Neutrophil (primary cell): ENCODE results near the gene SLC44A4.

ENCODE experiments used
- H3K27ac ChIP-seq: fragments of 200-600 bp; sonication (generic); 2 replicates; pipeline ENCODE4 v1.5.1; 2016; ENCODE audit warnings: mild to moderate bottlenecking, moderate library complexity
- H3K27me3 ChIP-seq: fragments of 200-600 bp; sonication (generic); 2 replicates; pipeline ENCODE4 v1.6.0; 2016; ENCODE audit warnings: mild to moderate bottlenecking
- H3K36me3 ChIP-seq: fragments of 200-600 bp; sonication (generic); 2 replicates; pipeline ENCODE4 v1.5.1; 2017
- H3K4me1 ChIP-seq, 2 experiments: fragments of 200-600 bp in 1 of 2; sonication (generic) in 1 of 2; 1 replicate in 1 of 2; 2 replicates in 1 of 2; pipeline versions ENCODE4 v1.5.1 to v1.6.1; 2013 to 2016; ENCODE audit warnings: low read depth in 1 of 2, low read length in 1 of 2, mild to moderate bottlenecking in 1 of 2, moderate library complexity in 1 of 2; ENCODE audit not compliant: control insufficient read depth in 1 of 2, insufficient read depth in 1 of 2
- H3K4me3 ChIP-seq, 2 experiments: fragments of 200-600 bp in 1 of 2; sonication (generic) in 1 of 2; 1 replicate in 1 of 2; 2 replicates in 1 of 2; pipeline ENCODE4 v1.5.1; 2013 to 2016; ENCODE audit warnings: low read depth in 1 of 2, low read length in 1 of 2, mild to moderate bottlenecking in 1 of 2, moderate library complexity in 1 of 2
- H3K9me3 ChIP-seq: fragments of 200-600 bp; sonication (generic); 2 replicates; pipeline ENCODE4 v1.5.1; 2016
- TF ChIP-seq, protein P1 (sequence below): fragments of 200-600 bp; sonication (generic); IDR thresholded peaks from 2 replicates; pipeline ENCODE4 v1.5.1; 2016; ENCODE audit warnings: antibody characterized with exemption

SLC44A4 gene

DNA sequence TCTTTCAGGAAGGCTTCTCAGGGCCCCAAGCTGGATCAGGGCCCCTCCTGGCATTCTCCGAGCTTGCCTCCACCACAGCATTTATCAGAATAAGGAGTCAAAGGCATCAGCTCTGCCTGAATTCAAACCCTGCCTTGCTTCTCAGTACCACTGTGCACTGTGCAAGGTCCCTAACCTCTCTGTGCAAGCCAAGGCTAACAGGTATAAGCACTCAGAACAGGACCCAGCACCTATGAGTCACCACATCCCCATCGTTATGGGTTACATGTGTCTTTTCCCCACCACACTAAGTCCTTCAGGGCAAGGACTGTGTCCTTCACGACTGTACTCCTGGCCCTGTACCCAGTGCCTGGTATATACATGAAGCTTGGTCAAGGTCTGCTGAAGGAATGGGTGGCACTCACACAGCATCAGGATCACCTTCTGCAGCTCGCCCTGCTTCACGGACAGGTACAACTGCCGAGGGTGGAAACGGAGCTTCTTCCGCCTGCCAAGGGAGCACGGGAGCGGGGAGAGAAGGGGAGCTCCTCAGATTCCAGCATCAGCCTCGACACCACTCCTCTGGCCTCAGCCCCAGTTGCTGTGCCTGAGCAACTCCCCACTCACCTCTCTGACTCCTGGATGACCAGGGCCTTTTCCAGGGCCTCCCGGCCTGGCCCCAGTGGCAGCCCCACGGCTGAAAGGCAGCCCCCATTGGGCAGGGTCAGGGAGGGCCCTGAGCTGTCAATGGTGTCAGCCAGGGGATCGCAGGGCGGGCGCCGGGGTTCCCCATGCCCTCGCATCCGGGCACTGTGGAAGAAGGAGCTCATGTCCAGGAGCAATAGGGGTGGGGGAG is 8.6 kb upstream of the SLC44A4 start:
- H3K4me3 ChIP-seq, result no peak overlapping the region
- no peaks in the 10 kb centered on the region for H3K9me3 ChIP-seq
- H3K27ac ChIP-seq, result no peak overlapping the region
- peaks cover 53% of the 10 kb centered on the region for H3K36me3 ChIP-seq
- no peaks in the 10 kb centered on the region for H3K27me3 ChIP-seq
- H3K4me1 ChIP-seq, result no peaks in the 10 kb centered on the region
- TF ChIP-seq, protein P1, sequence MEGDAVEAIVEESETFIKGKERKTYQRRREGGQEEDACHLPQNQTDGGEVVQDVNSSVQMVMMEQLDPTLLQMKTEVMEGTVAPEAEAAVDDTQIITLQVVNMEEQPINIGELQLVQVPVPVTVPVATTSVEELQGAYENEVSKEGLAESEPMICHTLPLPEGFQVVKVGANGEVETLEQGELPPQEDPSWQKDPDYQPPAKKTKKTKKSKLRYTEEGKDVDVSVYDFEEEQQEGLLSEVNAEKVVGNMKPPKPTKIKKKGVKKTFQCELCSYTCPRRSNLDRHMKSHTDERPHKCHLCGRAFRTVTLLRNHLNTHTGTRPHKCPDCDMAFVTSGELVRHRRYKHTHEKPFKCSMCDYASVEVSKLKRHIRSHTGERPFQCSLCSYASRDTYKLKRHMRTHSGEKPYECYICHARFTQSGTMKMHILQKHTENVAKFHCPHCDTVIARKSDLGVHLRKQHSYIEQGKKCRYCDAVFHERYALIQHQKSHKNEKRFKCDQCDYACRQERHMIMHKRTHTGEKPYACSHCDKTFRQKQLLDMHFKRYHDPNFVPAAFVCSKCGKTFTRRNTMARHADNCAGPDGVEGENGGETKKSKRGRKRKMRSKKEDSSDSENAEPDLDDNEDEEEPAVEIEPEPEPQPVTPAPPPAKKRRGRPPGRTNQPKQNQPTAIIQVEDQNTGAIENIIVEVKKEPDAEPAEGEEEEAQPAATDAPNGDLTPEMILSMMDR, result no peak

DNA sequence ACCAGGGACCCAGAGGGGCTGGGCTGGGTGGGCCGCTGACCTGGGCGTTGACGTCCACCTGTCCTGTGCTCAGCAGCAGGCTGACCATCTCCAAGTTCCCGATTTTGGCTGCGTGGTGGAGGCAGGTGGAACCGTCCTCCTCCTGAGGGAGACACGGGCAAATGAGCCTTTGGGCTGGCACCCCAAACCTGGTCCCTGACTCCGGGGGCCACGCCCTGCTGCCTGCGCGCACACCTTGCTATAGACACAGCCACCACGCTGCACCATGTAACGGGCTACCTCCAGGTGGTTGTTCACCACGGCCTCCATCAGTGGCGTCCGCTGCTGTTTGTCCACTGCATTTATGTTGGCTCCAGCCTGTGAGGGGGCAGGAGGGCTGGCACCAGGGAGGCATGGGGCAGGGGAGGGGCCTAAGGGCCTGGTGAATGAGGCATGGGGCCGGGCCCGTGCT is 7.8 kb upstream of the SLC44A4 start:
- Histone ChIP-seq H3K9me3 (no peaks in the 10 kb centered on the region), H3K27ac (no peak overlapping the region), H3K4me1 (no peaks in the 10 kb centered on the region), H3K4me3 (no peak overlapping the region), H3K36me3 (peaks cover 56% of the 10 kb centered on the region), H3K27me3 (no peaks in the 10 kb centered on the region)
- TF ChIP-seq, protein P1, result no peak

DNA sequence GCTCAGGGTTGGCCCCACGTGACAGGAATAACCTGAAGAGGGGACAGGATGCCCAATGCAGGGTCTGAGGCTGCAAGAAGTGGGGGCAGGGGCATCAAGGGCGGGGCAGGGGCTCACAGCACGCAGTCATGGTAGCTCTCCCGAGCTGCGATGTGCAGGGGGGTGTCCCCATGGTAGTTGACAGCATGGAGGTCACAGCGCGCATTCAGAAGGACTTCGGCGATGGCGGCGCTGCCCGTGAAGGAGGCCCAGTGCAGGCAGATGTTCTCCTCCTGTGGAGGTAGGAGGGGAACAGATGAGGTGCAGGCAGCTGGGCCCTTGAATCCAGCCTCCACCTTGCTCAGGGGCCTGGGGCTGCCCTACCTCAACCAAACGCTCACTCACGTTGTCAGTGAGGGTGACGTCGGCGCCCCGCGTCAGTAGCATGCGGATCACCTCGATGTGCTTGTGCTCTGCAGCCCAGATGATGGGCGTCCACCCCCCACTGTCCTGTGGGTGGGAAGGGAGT is 5.8 kb upstream of the SLC44A4 start:
- Histone ChIP-seq H3K27me3 (no peaks in the 10 kb centered on the region), H3K4me3 (no peak overlapping the region), H3K36me3 (peaks cover 76% of the 10 kb centered on the region)

DNA sequence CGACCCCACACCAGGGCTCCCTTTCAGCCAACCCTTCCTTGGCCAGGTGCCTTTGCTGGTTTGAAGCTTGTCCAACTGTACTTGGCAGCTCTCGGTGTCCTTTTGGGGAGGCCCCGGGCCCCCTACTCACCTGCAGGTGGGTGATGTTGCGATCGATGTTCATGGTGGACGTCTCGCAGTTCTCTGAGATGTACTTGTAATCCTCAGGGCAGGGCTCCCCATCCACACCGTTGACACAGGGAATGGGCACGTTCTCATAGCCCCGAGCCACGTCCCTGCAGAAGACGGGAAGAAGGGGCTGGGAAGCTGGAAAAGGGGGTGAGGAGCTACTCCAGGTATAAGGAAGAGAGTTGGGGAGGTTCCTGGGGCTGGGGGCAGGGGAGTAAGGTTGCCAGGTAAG is 4.9 kb upstream of the SLC44A4 start:
- Histone ChIP-seq H3K9me3 (no peaks in the 10 kb centered on the region), H3K4me1 (no peaks in the 10 kb centered on the region), H3K27ac (no peak overlapping the region), H3K4me3 (no peak overlapping the region), H3K36me3 (peaks cover 78% of the 10 kb centered on the region), H3K27me3 (no peaks in the 10 kb centered on the region)
- TF ChIP-seq, protein P1, result no peak

More for the DNA sequence above, 5.8 kb upstream of the SLC44A4 start:
- H3K27ac ChIP-seq, result no peak overlapping the region
- no peaks in the 10 kb centered on the region for H3K9me3 ChIP-seq
- no peaks in the 10 kb centered on the region for H3K4me1 ChIP-seq
- TF ChIP-seq, protein P1, result no peak

DNA sequence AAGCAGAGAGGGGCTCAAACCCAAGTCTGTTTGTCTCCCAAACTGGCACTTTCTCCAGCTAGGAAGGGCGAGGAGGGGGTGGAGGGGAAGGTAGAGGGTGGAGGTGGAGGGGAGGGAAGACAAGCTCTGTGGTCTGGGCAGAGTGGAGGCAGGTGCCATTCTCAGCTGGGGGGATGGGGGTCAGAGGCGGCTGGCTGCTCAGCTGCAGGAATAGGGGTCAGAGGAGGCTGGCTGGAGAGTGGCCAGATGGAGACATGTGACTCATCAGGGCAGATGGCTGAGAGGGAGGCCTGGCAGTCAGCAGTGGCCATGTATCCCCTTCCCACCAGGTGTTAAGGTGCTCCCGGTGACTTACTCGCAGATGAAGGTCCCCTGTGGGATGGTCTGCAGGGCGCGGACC is 3.5 kb upstream of the SLC44A4 start:
- Histone ChIP-seq H3K9me3 (no peaks in the 10 kb centered on the region), H3K4me3 (no peak overlapping the region), H3K27ac (no peak overlapping the region), H3K27me3 (no peaks in the 10 kb centered on the region), H3K4me1 (no peaks in the 10 kb centered on the region), H3K36me3 (peaks cover 65% of the 10 kb centered on the region)
- TF ChIP-seq, protein P1, result no peak
